ENCODE results near the gene TTC34.

- TF ChIP-seq MAX (IDR thresholded peaks at IDR 0.05) (no peak), CTCF (IDR thresholded peaks at IDR 0.05 in 2 of 3, conservative IDR thresholded peaks at IDR 0.05 in 1 of 3; ENCODE audit: borderline replicate concordance in 1 of 3, insufficient read depth in 1 of 3, low read depth in 2 of 3, low read length in 2 of 3) (no peak), ZNF274 (IDR thresholded peaks at IDR 0.05; ENCODE audit: low read depth, low read length) (no peak), POLR2A (IDR thresholded peaks at IDR 0.05; ENCODE audit: borderline replicate concordance, extremely low read depth, insufficient read depth, insufficient read length) (no peak), POLR2AphosphoS5 (IDR thresholded peaks at IDR 0.05; ENCODE audit: low read depth, low read length) (no peak), SP1 (IDR thresholded peaks at IDR 0.05; ENCODE audit: low read depth) (no peak), SIN3A (IDR thresholded peaks at IDR 0.05; ENCODE audit: low read depth) (no peak), EZH2phosphoT487 (IDR thresholded peaks at IDR 0.05; ENCODE audit: borderline replicate concordance) (no peak), REST (IDR thresholded peaks at IDR 0.05; ENCODE audit: low read depth) (no peak), ZFX (IDR thresholded peaks at IDR 0.05) (no peak)
- TF ChIP-seq, protein P1, sequence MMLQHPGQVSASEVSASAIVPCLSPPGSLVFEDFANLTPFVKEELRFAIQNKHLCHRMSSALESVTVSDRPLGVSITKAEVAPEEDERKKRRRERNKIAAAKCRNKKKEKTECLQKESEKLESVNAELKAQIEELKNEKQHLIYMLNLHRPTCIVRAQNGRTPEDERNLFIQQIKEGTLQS (IDR thresholded peaks at IDR 0.05): no peak
These were observed 164.8 kb downstream of the TTC34 start for GRCh38 chr1:2636733-2637132.
